PFSK-1 (cell line): ENCODE measurements around the gene WNT16.

ENCODE experiments used
- FOXP2 ChIP-seq: optimal IDR thresholded peaks from 2 replicates; pipeline ENCODE3; 2011; ENCODE audit warnings: borderline replicate concordance, control low read depth, inconsistent platforms; ENCODE audit not compliant: insufficient read depth; ENCODE audit errors: extremely low read length, extremely low read depth
- POLR2AphosphoS5 ChIP-seq: IDR thresholded peaks from 2 replicates; pipeline ENCODE4 v1.6.1; 2012; ENCODE audit warnings: low read depth, mild to moderate bottlenecking, control low read depth, low read length, moderate library complexity
- REST ChIP-seq, 2 experiments: IDR thresholded peaks; 2 replicates each; pipeline versions ENCODE4 v1.6.1 to v1.8.0; 2011 to 2012; ENCODE audit warnings: low read depth in 2 of 2, low read length in 2 of 2, control low read depth in 1 of 2, inconsistent platforms in 1 of 2, mild to moderate bottlenecking in 1 of 2, moderate library complexity in 1 of 2; ENCODE audit not compliant: insufficient read depth in 1 of 2
- SIN3A ChIP-seq: IDR thresholded peaks from 2 replicates; pipeline ENCODE4 v1.6.1; 2012; ENCODE audit warnings: mild to moderate bottlenecking, low read length, moderate library complexity, borderline replicate concordance; ENCODE audit not compliant: insufficient read depth
- TAF1 ChIP-seq: IDR thresholded peaks from 2 replicates; pipeline ENCODE4 v1.6.1; 2012; ENCODE audit warnings: low read length, control low read depth, borderline replicate concordance; ENCODE audit not compliant: insufficient read depth

Gene WNT16

GRCh38 chr7:121322460-121322859, 6.3 kb upstream of the WNT16 start:
- no peak for TF ChIP-seq TAF1
- no peak for TF ChIP-seq REST (IDR thresholded peaks at IDR 0.05; ENCODE audit: insufficient read depth in 1 of 2, low read depth in 2 of 2, low read length in 2 of 2)
- TF ChIP-seq FOXP2 = no peak
- no peak for TF ChIP-seq SIN3A
- no peak for TF ChIP-seq POLR2AphosphoS5

GRCh38 chr7:121323515-121324302, 5.1 kb upstream of the WNT16 start:
- TF ChIP-seq POLR2AphosphoS5 (no peak), SIN3A (no peak), TAF1 (no peak), REST (IDR thresholded peaks at IDR 0.05; ENCODE audit: insufficient read depth in 1 of 2, low read depth in 2 of 2, low read length in 2 of 2) (no peak), FOXP2 (no peak)

GRCh38 chr7:121327671-121328070, 1.1 kb upstream of the WNT16 start:
- TF ChIP-seq REST (IDR thresholded peaks at IDR 0.05; ENCODE audit: insufficient read depth in 1 of 2, low read depth in 2 of 2, low read length in 2 of 2) = no peak
- no peak for TF ChIP-seq SIN3A
- TF ChIP-seq TAF1 = no peak

- TF ChIP-seq REST (IDR thresholded peaks at IDR 0.05; ENCODE audit: insufficient read depth in 1 of 2, low read depth in 2 of 2, low read length in 2 of 2) = no peak
- TF ChIP-seq POLR2AphosphoS5 = no peak
- no peak for TF ChIP-seq TAF1
- TF ChIP-seq FOXP2 = no peak
- no peak for TF ChIP-seq SIN3A
Measured at GRCh38 chr7:121329191-121330052, 622 bp downstream of the WNT16 start.
